ENCODE data around the gene LY6G6C. TPM values are rescaled to one million over a fixed set of nuclear protein-coding genes. Genes with fewer than 3 reads are reported as not detected.
A peak's percentile ranks its signal among the peaks of the same experiment; 100 is the strongest.

The LY6G6C gene
- total and polyA plus RNA-seq, 2 donors (not counting 1 experiment from before 2014, with no cell fraction given) = 0.13 TPM; not detected in 1

- CTCF ChIA-PET = interaction anchor here (0.9 to 1.1 kb wide), 2 partner anchors 61 to 218 kb away, joined by 3 read pairs; no protein-coding TSS in a partner anchor
- TF ChIP-seq CTCF (IDR thresholded peaks at IDR 0.05) (no peak), EZH2 (IDR thresholded peaks at IDR 0.05; ENCODE audit: borderline replicate concordance, insufficient read depth, low read depth, low read length, poor library complexity, severe bottlenecking) (no peak)
- Histone ChIP-seq H3K9me3 (ENCODE audit: control extremely low read depth in 1 of 3, control insufficient read depth in 2 of 3, insufficient read depth in 1 of 3, low read length in 2 of 3) (no peaks in the 10 kb centered on the region), H3K4me3 (ENCODE audit: control extremely low read depth in 1 of 5, extremely low read depth in 1 of 5, insufficient read depth in 1 of 5, low read depth in 2 of 5, low read length in 4 of 5) (peak overlapping the region; percentile 73 to 99 (median 87)), H3K79me2 (ENCODE audit: control insufficient read depth, insufficient read depth, low read length) (peaks cover 48% of the 10 kb centered on the region), H3K27ac (ENCODE audit: low read length in 2 of 2) (peak overlapping the region; percentile 81 to 96), H3K27me3 (replicated peaks in 1 of 4; ENCODE audit: control extremely low read depth in 1 of 4, control insufficient read depth in 3 of 4, insufficient read depth in 4 of 4, low read length in 3 of 4) (no peaks in the 10 kb centered on the region), H3K36me3 (replicated peaks in 1 of 2; ENCODE audit: control extremely low read depth in 1 of 2, control insufficient read depth in 1 of 2, extremely low read depth in 1 of 2, insufficient read depth in 2 of 2, low read length in 1 of 2) (peaks cover 4 to 39% of the 10 kb centered on the region in 2 experiments), H4K20me1 (ENCODE audit: control insufficient read depth, insufficient read depth, low read length, poor library complexity, severe bottlenecking) (peaks cover 15% of the 10 kb centered on the region), H3K4me2 (replicated peaks; ENCODE audit: low read depth, low read length, poor library complexity, severe bottlenecking) (peak overlapping the region; percentile 82), H3K9ac (ENCODE audit: low read length) (peak overlapping the region; percentile 91), H3K4me1 (ENCODE audit: control insufficient read depth in 2 of 2, insufficient read depth in 2 of 2, low read length in 2 of 2) (peaks cover 48 to 56% of the 10 kb centered on the region in 2 donors), H2AFZ (ENCODE audit: insufficient read depth, low read depth, low read length, poor library complexity, severe bottlenecking) (peak overlapping the region; percentile 63)
- WGBS (ENCODE audit: insufficient coverage) = 0% methylated on average over 2 of the region's 2 CpGs
- POLR2A ChIA-PET = interaction anchor here (0.5 to 2.2 kb wide), 8 partner anchors 35 to 461 kb away, joined by 3 to 9 read pairs (median 5); partner anchors contain the start of genes BAG6, HSPA1A, HSPA1L and VARS1
- H3K27ac Mint-ChIP-seq = peak overlapping the region; percentile 91
- intact Hi-C loops (cut with micrococcal nuclease) = loop anchor here (10.0 kb wide), 2 partner anchors 240 to 460 kb away; partner anchors contain the start of genes DXO, GPSM3 and PBX2
- H3K4me1 Mint-ChIP-seq = peaks cover 77% of the 10 kb centered on the region
- H3K4me3 Mint-ChIP-seq = peak overlapping the region; percentile 100
- ATAC-seq (ENCODE audit: low read depth) (no peak), DNase-seq (no peak)
- no peaks in the 10 kb centered on the region for H3K27me3 Mint-ChIP-seq
- H3K9me3 Mint-ChIP-seq (ENCODE audit: insufficient read depth) = no peaks in the 10 kb centered on the region
Observed at GRCh38 chr6:31734247-31734820, 12.8 kb upstream of the LY6G6C start.

- Histone ChIP-seq H3K9ac (ENCODE audit: low read length) (peak overlapping the region; percentile 91), H3K27ac (ENCODE audit: low read length in 2 of 2) (peak overlapping the region; percentile 6 to 96), H3K4me3 (ENCODE audit: control extremely low read depth in 1 of 5, extremely low read depth in 1 of 5, insufficient read depth in 1 of 5, low read depth in 2 of 5, low read length in 4 of 5) (peak overlapping the region in 3 of 5 experiments; percentile 73 to 99 (median 79)), H3K27me3 (replicated peaks in 1 of 4; ENCODE audit: control extremely low read depth in 1 of 4, control insufficient read depth in 3 of 4, insufficient read depth in 4 of 4, low read length in 3 of 4) (no peaks in the 10 kb centered on the region), H4K20me1 (ENCODE audit: control insufficient read depth, insufficient read depth, low read length, poor library complexity, severe bottlenecking) (peaks cover 15% of the 10 kb centered on the region), H3K4me1 (ENCODE audit: control insufficient read depth in 2 of 2, insufficient read depth in 2 of 2, low read length in 2 of 2) (peaks cover 46 to 56% of the 10 kb centered on the region in 2 donors), H2AFZ (ENCODE audit: insufficient read depth, low read depth, low read length, poor library complexity, severe bottlenecking) (no peak overlapping the region), H3K9me3 (ENCODE audit: control extremely low read depth in 1 of 3, control insufficient read depth in 2 of 3, insufficient read depth in 1 of 3, low read length in 2 of 3) (no peaks in the 10 kb centered on the region), H3K79me2 (ENCODE audit: control insufficient read depth, insufficient read depth, low read length) (peaks cover 54% of the 10 kb centered on the region), H3K36me3 (replicated peaks in 1 of 2; ENCODE audit: control extremely low read depth in 1 of 2, control insufficient read depth in 1 of 2, extremely low read depth in 1 of 2, insufficient read depth in 2 of 2, low read length in 1 of 2) (peaks cover 4 to 39% of the 10 kb centered on the region in 2 experiments), H3K4me2 (replicated peaks; ENCODE audit: low read depth, low read length, poor library complexity, severe bottlenecking) (peak overlapping the region; percentile 82)
- Mint-ChIP-seq H3K27ac (peak overlapping the region; percentile 91), H3K4me3 (peak overlapping the region; percentile 100), H3K4me1 (peaks cover 77% of the 10 kb centered on the region), H3K9me3 (ENCODE audit: insufficient read depth) (no peaks in the 10 kb centered on the region), H3K27me3 (no peaks in the 10 kb centered on the region)
- ChIA-PET CTCF (no interaction called here), POLR2A (no interaction called here)
- intact Hi-C loops (cut with micrococcal nuclease) = loop anchor here (10.0 kb wide), 2 partner anchors 241 to 461 kb away; partner anchors contain the start of genes DXO, GPSM3 and PBX2
- ATAC-seq (ENCODE audit: low read depth) (no peak), DNase-seq (peak; percentile 4)
- 87% methylated on average over 4 of the region's 4 CpGs for WGBS (ENCODE audit: insufficient coverage)
- TF ChIP-seq EZH2 (IDR thresholded peaks at IDR 0.05; ENCODE audit: borderline replicate concordance, insufficient read depth, low read depth, low read length, poor library complexity, severe bottlenecking) = no peak
- TF ChIP-seq CTCF (IDR thresholded peaks at IDR 0.05) = no peak
Observed at GRCh38 chr6:31733734-31734133, 12.2 kb upstream of the LY6G6C start.
